ENCODE data around the gene TWIST2.

The TWIST2 gene

GRCh38 chr2:238856713-238857567, 9.1 kb downstream of the TWIST2 start:
- no peak for DNase-seq (ENCODE audit: low spot score)

- DNase-seq (ENCODE audit: low spot score), result no peak
Measured at GRCh38 chr2:238857959-238858358, 10.1 kb downstream of the TWIST2 start.

GRCh38 chr2:238859636-238860347, 11.9 kb downstream of the TWIST2 start:
- DNase-seq (ENCODE audit: low spot score), result no peak

GRCh38 chr2:238861013-238861730, 13.3 kb downstream of the TWIST2 start:
- no peak for DNase-seq (ENCODE audit: low spot score)

- no peak for DNase-seq (ENCODE audit: low spot score)
Measured at GRCh38 chr2:238861766-238862315, 14.0 kb downstream of the TWIST2 start.

- no peak for DNase-seq (ENCODE audit: low spot score)
Measured at GRCh38 chr2:238862701-238863100, 14.8 kb downstream of the TWIST2 start.

GRCh38 chr2:238863231-238863630, 15.3 kb downstream of the TWIST2 start:
- DNase-seq (ENCODE audit: low spot score), result no peak

- DNase-seq (ENCODE audit: low spot score), result no peak
Measured at GRCh38 chr2:238863749-238864206, 15.9 kb downstream of the TWIST2 start.

GRCh38 chr2:238864207-238865014, 16.5 kb downstream of the TWIST2 start:
- DNase-seq (ENCODE audit: low spot score), result peak; percentile 86

GRCh38 chr2:238865015-238865719, 17.3 kb downstream of the TWIST2 start:
- DNase-seq (ENCODE audit: low spot score), result no peak

- DNase-seq (ENCODE audit: low spot score), result no peak
Measured at GRCh38 chr2:238865744-238866355, 18.0 kb downstream of the TWIST2 start.

- no peak for DNase-seq (ENCODE audit: low spot score)
Measured at GRCh38 chr2:238866656-238867277, 18.9 kb downstream of the TWIST2 start.

GRCh38 chr2:238868067-238868524, 20.2 kb downstream of the TWIST2 start:
- DNase-seq (ENCODE audit: low spot score), result no peak

GRCh38 chr2:238868616-238869292, 20.9 kb downstream of the TWIST2 start:
- DNase-seq (ENCODE audit: low spot score), result no peak

- no peak for DNase-seq (ENCODE audit: low spot score)
Measured at GRCh38 chr2:238869293-238870124, 21.6 kb downstream of the TWIST2 start.

GRCh38 chr2:238870261-238870660, 22.4 kb downstream of the TWIST2 start:
- DNase-seq (ENCODE audit: low spot score), result no peak

GRCh38 chr2:238872026-238872425, 24.1 kb downstream of the TWIST2 start:
- no peak for DNase-seq (ENCODE audit: low spot score)

Data from iPS-NIHi11 (cell line).